Esophagus (tissue), 2 donors: ENCODE results near the gene MAP3K9. TPM values are rescaled to one million over a fixed set of nuclear protein-coding genes. Genes with fewer than 3 reads are reported as not detected.

Experiments
- H3K27ac ChIP-seq, 2 donors: one replicate each; pipeline ENCODE4 v1.5.1; 2013; ENCODE audit warnings: low read depth in 2 of 2, mild to moderate bottlenecking in 2 of 2, inconsistent platforms in 1 of 2, low read length in 1 of 2, moderate library complexity in 1 of 2
- H3K27me3 ChIP-seq, 2 donors: one replicate each; pipeline ENCODE4 v1.6.1; 2013; ENCODE audit warnings: low read length in 2 of 2, control low read depth in 1 of 2, mild to moderate bottlenecking in 1 of 2; ENCODE audit not compliant: insufficient read depth in 2 of 2, control insufficient read depth in 1 of 2
- H3K36me3 ChIP-seq, 2 donors: one replicate each; pipeline ENCODE4 v1.6.1; 2013; ENCODE audit warnings: low read length in 1 of 2; ENCODE audit not compliant: control insufficient read depth in 2 of 2, insufficient read depth in 2 of 2
- H3K4me1 ChIP-seq, 2 donors: one replicate each; pipeline ENCODE4 v1.6.1; 2013; ENCODE audit warnings: low read length in 1 of 2; ENCODE audit not compliant: control insufficient read depth in 2 of 2, insufficient read depth in 2 of 2
- H3K4me3 ChIP-seq, 2 donors: one replicate each; pipeline ENCODE4 v1.5.1; 2013; ENCODE audit warnings: low read length in 2 of 2, mild to moderate bottlenecking in 2 of 2, low read depth in 1 of 2, moderate library complexity in 1 of 2
- H3K9me3 ChIP-seq, 2 donors: one replicate each; pipeline ENCODE4 v1.6.1; 2013; ENCODE audit warnings: mild to moderate bottlenecking in 2 of 2, low read depth in 1 of 2, low read length in 1 of 2, moderate library complexity in 1 of 2; ENCODE audit not compliant: control insufficient read depth in 2 of 2, insufficient read depth in 1 of 2
- WGBS, 2 donors: extraction: QIAGEN DNeasy Blood & Tissue Kit; methylation state at CpG; one replicate each; pipeline ENCODE4 v1.1.7; 2013; 5-methylcytosine and 5-hydroxymethylcytosine counted together
- polyA plus RNA-seq, 2 donors: library from polyadenylated mRNA; stranded (reverse); fragments of 200-250 nt; gene quantifications; one replicate each; pipeline ENCODE4 v1.2.3, GENCODE V29; 2013
- donor health status: healthy with polysubstance abuse.
- donor health status: Bipolar disorder and iron deficiency.

Gene MAP3K9
- polyA plus RNA-seq, 2 donors: 4.2 to 11.6 TPM

- WGBS, 2 donors: 9 to 10% methylated on average over 25 of the region's 26 CpGs
- no peak overlapping the region for H3K27ac ChIP-seq
- H3K27me3 ChIP-seq: no peaks in the 10 kb centered on the region
These were observed 13.3 kb upstream of the MAP3K9 start for GRCh38 chr14:70822530-70823185.

GRCh38 chr14:70821584-70822529 is 12.5 kb upstream of the MAP3K9 start:
- Histone ChIP-seq H3K4me1 (peaks cover 0 to 2% of the 10 kb centered on the region in 2 donors), H3K27ac (peak overlapping the region in 1 of 2 donors; percentile 37), H3K4me3 (peak overlapping the region; percentile 58), H3K9me3 (no peaks in the 10 kb centered on the region), H3K36me3 (no peaks in the 10 kb centered on the region), H3K27me3 (no peaks in the 10 kb centered on the region)
- 1 to 2% methylated on average over 74 to 77 of the region's 77 CpGs for WGBS, 2 donors

More at GRCh38 chr14:70822530-70823185, 13.3 kb upstream of the MAP3K9 start:
- H3K4me1 ChIP-seq: peaks cover 0 to 2% of the 10 kb centered on the region in 2 donors
- H3K36me3 ChIP-seq: no peaks in the 10 kb centered on the region
- no peaks in the 10 kb centered on the region for H3K9me3 ChIP-seq
- peak overlapping the region; percentile 58 for H3K4me3 ChIP-seq

GRCh38 chr14:70816525-70816924 is 7.2 kb upstream of the MAP3K9 start:
- no peaks in the 10 kb centered on the region for H3K9me3 ChIP-seq
- H3K36me3 ChIP-seq: no peaks in the 10 kb centered on the region
- no peaks in the 10 kb centered on the region for H3K4me1 ChIP-seq
- no peak overlapping the region for H3K27ac ChIP-seq
- no peaks in the 10 kb centered on the region for H3K27me3 ChIP-seq
- H3K4me3 ChIP-seq: no peak overlapping the region
- 63 to 73% methylated on average over 8 of the region's 8 CpGs for WGBS, 2 donors

- Histone ChIP-seq H3K4me3 (peak overlapping the region in 1 of 2 donors; percentile 23), H3K9me3 (no peaks in the 10 kb centered on the region)
- WGBS, 2 donors: 80 to 83% methylated on average over 1 of the region's 1 CpG
These were observed 5.2 kb upstream of the MAP3K9 start for GRCh38 chr14:70814466-70814865.

GRCh38 chr14:70812124-70812818 is 3.0 kb upstream of the MAP3K9 start:
- Histone ChIP-seq H3K4me3 (peak overlapping the region; percentile 22 to 73), H3K36me3 (no peaks in the 10 kb centered on the region), H3K27me3 (no peaks in the 10 kb centered on the region), H3K27ac (peak overlapping the region in 1 of 2 donors; percentile 54), H3K4me1 (no peaks in the 10 kb centered on the region), H3K9me3 (no peaks in the 10 kb centered on the region)
- WGBS, 2 donors: 55 to 59% methylated on average over 2 of the region's 2 CpGs

More at GRCh38 chr14:70814466-70814865, 5.2 kb upstream of the MAP3K9 start:
- Histone ChIP-seq H3K27me3 (no peaks in the 10 kb centered on the region), H3K36me3 (no peaks in the 10 kb centered on the region), H3K27ac (no peak overlapping the region), H3K4me1 (no peaks in the 10 kb centered on the region)

GRCh38 chr14:70811578-70811977 is 2.3 kb upstream of the MAP3K9 start:
- no peaks in the 10 kb centered on the region for H3K9me3 ChIP-seq
- peak overlapping the region; percentile 8 to 73 for H3K4me3 ChIP-seq
- 92 to 96% methylated on average over 2 of the region's 2 CpGs for WGBS, 2 donors
- H3K36me3 ChIP-seq: no peaks in the 10 kb centered on the region
- H3K27me3 ChIP-seq: no peaks in the 10 kb centered on the region
- peak overlapping the region; percentile 7 to 82 for H3K27ac ChIP-seq
- no peaks in the 10 kb centered on the region for H3K4me1 ChIP-seq

- H3K27me3 ChIP-seq: no peaks in the 10 kb centered on the region
- H3K4me3 ChIP-seq: peak overlapping the region in 1 of 2 donors; percentile 73
- H3K9me3 ChIP-seq: no peaks in the 10 kb centered on the region
- H3K36me3 ChIP-seq: no peaks in the 10 kb centered on the region
- H3K4me1 ChIP-seq: no peaks in the 10 kb centered on the region
- 85 to 87% methylated on average over 2 of the region's 2 CpGs for WGBS, 2 donors
- peak overlapping the region; percentile 28 to 58 for H3K27ac ChIP-seq
These were observed 1.7 kb upstream of the MAP3K9 start for GRCh38 chr14:70811050-70811449.

- H3K9me3 ChIP-seq: no peaks in the 10 kb centered on the region
- no peaks in the 10 kb centered on the region for H3K27me3 ChIP-seq
- H3K27ac ChIP-seq: peak overlapping the region; percentile 87 to 88
- no peaks in the 10 kb centered on the region for H3K4me1 ChIP-seq
- whole genome bisulfite sequencing, 2 donors: 37 to 45% methylated on average over 7 of the region's 7 CpGs
- no peaks in the 10 kb centered on the region for H3K36me3 ChIP-seq
- peak overlapping the region; percentile 73 to 94 for H3K4me3 ChIP-seq
These were observed 1.3 kb upstream of the MAP3K9 start for GRCh38 chr14:70810621-70811020.
